ENCODE data around the gene CRYGN. TPM values are rescaled to one million over a fixed set of nuclear protein-coding genes. Genes with fewer than 3 reads are reported as not detected.

The CRYGN gene
- total RNA-seq, 2 experiments from 2014 or later: 0.34 to 0.50 TPM

DNA sequence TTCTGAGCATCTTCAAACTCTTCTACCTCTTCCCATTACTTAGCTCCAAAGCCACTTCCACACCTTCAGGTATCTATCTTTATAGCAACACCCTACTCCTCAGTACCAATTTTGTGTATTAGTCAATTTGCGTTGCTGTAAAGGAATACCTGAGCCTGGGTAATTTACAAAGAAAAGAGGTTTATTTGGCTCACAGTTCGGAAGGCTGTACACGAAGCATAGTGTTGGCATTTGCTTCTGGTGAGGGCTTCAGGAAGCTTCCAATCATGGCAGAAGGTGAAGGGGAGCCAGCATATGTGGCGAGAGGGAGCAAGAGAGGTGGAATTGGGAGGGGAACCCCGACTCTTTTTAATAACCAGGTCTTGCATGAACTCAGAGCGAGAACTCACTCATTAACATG is 17.6 kb upstream of the CRYGN start:
- H3K4me1 Mint-ChIP-seq (ENCODE audit: low read depth): peaks cover 10% of the 10 kb centered on the region
- POLR2A ChIA-PET: no interaction called here

DNA sequence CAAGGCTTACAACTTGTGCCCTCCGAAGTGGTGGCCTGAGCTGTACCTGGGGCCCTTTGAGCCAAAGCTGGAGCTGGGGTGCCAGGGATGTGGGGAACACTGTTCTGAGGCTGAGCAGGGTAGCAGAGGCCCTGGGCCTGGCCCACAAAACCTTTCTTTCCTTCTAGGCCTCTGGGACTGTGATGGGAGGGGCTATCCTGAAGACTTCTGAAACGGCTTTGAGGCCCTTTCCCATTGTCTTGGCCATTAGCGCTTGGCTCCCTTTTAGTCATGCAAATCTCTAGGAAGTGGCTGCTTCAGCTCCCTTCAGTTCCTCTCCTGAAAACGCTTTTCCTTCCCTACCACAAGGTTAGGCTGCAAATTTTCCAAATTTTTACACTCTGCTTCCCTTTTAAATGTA is 16.8 kb upstream of the CRYGN start:
- Mint-ChIP-seq H3K27me3 (ENCODE audit: low read depth) (peaks cover 12% of the 10 kb centered on the region), H3K4me1 (ENCODE audit: low read depth) (peaks cover 10% of the 10 kb centered on the region)
- CTCF ChIA-PET: interaction anchor here (1.0 to 2.3 kb wide), 4 partner anchors 8 to 141 kb away, joined by 3 to 10 read pairs (median 4); no protein-coding TSS in a partner anchor

More for the DNA sequence above, 17.6 kb upstream of the CRYGN start:
- H3K4me3 Mint-ChIP-seq: no peak overlapping the region
- ATAC-seq (no peak), DNase-seq (no peak)
- H3K9me3 Mint-ChIP-seq (ENCODE audit: insufficient read depth): peaks cover 8% of the 10 kb centered on the region
- CTCF ChIA-PET: interaction anchor here (1.0 to 2.3 kb wide), 4 partner anchors 9 to 142 kb away, joined by 3 to 10 read pairs (median 4); no protein-coding TSS in a partner anchor
- no peak overlapping the region for H3K27ac Mint-ChIP-seq
- H3K36me3 Mint-ChIP-seq (ENCODE audit: low read depth): peaks cover 6% of the 10 kb centered on the region
- H3K27me3 Mint-ChIP-seq (ENCODE audit: low read depth): peaks cover 12% of the 10 kb centered on the region

DNA sequence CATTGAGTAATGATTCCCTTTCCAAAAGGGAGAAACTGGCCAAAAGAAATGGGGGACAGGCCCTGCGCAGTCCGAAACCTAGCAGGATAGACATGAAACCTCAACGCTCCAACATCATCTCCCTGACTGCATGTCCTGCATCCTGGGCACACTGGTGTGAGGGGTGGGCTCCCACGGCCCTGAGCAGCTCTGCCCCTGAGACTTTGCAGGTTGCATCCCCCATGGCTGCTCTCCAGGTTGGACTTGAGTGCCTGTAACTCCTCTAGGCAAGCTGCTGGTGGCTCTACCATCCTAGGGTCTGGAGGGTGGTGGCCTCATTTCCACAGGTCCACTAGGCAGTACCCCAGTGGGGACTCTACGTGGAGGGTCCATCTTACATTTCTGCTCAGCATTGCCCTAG is 16.3 kb upstream of the CRYGN start:
- ATAC-seq (no peak), DNase-seq (no peak)
- H3K36me3 Mint-ChIP-seq (ENCODE audit: low read depth): no peaks in the 10 kb centered on the region
- no peak overlapping the region for H3K4me3 Mint-ChIP-seq
- CTCF ChIA-PET: interaction anchor here (1.0 to 2.3 kb wide), 4 partner anchors 8 to 141 kb away, joined by 3 to 10 read pairs (median 4); no protein-coding TSS in a partner anchor
- H3K4me1 Mint-ChIP-seq (ENCODE audit: low read depth): peaks cover 10% of the 10 kb centered on the region
- POLR2A ChIA-PET: no interaction called here
- no peak overlapping the region for H3K27ac Mint-ChIP-seq
- no peaks in the 10 kb centered on the region for H3K9me3 Mint-ChIP-seq (ENCODE audit: insufficient read depth)
- peaks cover 12% of the 10 kb centered on the region for H3K27me3 Mint-ChIP-seq (ENCODE audit: low read depth)

More for the DNA sequence above, 16.8 kb upstream of the CRYGN start:
- H3K9me3 Mint-ChIP-seq (ENCODE audit: insufficient read depth): peaks cover under 1% of the 10 kb centered on the region
- ATAC-seq: no peak
- no peaks in the 10 kb centered on the region for H3K36me3 Mint-ChIP-seq (ENCODE audit: low read depth)
- POLR2A ChIA-PET: no interaction called here
- DNase-seq: no peak
- H3K27ac Mint-ChIP-seq: no peak overlapping the region
- H3K4me3 Mint-ChIP-seq: no peak overlapping the region

DNA sequence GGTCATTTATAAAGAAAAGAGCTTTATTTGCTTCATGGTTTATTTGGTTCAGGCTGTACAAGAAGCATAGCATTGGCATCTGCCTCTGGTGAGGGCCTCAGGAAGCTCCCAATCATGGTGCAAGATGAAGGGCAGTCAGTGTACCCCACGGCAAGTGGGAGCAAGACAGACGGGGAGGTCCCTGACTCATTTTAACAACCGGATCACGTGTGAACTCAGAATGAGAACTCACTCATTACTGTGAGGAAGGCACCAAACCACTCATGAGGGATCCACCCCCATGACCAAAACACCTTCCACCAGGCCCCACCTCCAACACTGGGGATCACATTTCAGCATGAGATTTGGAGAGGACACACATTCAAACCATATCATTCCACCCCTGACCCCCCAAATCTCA is 15.7 kb upstream of the CRYGN start:
- CTCF ChIA-PET: no interaction called here
- peaks cover 10% of the 10 kb centered on the region for H3K4me1 Mint-ChIP-seq (ENCODE audit: low read depth)
- ATAC-seq: no peak

DNA sequence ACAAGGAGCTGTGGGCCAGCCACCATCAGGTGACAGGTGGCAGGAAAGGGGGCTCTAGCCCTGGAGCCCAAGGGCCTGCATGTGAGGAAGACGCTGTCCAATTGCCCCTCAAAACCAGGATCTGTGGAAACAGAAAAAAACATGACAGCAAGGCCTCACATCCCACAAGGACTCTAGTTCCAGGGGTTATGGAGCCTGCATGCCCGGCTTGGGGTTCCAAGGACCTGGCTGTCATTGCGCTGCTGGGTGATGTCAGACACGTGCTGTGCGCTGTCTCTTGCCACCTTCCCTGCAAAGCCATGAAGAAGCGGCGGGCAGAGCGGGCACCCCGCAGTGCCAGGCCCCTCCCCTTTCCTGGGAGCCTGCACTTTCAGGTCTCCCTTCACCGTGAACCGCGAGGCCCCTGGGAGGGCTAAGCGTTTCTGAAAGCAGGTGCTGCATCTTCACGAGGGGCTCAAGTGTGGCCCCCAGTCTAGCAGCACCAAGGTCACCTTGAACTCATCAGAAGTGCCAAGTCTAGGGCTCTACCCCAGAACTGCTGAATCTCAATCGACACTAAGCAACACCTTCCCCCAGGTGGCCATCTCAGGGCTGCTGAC is 15.1 kb upstream of the CRYGN start:
- ChIA-PET POLR2A (no interaction called here), CTCF (no interaction called here)
- DNase-seq: no peak
- peaks cover 9% of the 10 kb centered on the region for H3K27me3 Mint-ChIP-seq (ENCODE audit: low read depth)
- no peaks in the 10 kb centered on the region for H3K9me3 Mint-ChIP-seq (ENCODE audit: insufficient read depth)
- ATAC-seq: no peak
- H3K4me3 Mint-ChIP-seq: no peak overlapping the region
- no peaks in the 10 kb centered on the region for H3K36me3 Mint-ChIP-seq (ENCODE audit: low read depth)
- peaks cover 10% of the 10 kb centered on the region for H3K4me1 Mint-ChIP-seq (ENCODE audit: low read depth)
- no peak overlapping the region for H3K27ac Mint-ChIP-seq

More for the DNA sequence above, 15.7 kb upstream of the CRYGN start:
- peaks cover 13% of the 10 kb centered on the region for H3K27me3 Mint-ChIP-seq (ENCODE audit: low read depth)
- H3K27ac Mint-ChIP-seq: no peak overlapping the region
- POLR2A ChIA-PET: no interaction called here
- no peaks in the 10 kb centered on the region for H3K36me3 Mint-ChIP-seq (ENCODE audit: low read depth)
- no peak overlapping the region for H3K4me3 Mint-ChIP-seq
- H3K9me3 Mint-ChIP-seq (ENCODE audit: insufficient read depth): no peaks in the 10 kb centered on the region
- no peak for DNase-seq

DNA sequence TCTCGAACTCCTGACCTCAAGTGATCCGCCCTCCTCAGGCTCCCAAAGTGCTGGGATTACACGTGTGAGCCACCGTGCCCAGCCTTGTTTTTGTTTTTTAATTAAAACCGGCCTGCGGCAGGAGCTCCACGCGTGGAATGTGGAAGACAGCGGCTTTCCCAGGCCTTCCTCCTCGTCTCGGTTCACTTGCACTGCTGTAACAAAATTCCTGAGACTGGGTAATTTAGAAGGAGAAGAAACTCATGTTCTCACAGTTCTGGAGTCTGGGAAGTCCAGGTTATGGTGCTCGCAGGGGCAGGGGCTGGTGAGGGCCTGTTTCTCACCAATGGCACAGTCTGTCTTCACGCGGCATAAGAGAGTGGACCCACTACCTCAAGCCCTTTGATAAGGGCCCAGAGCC is 14.4 kb upstream of the CRYGN start:
- DNase-seq: no peak
- ATAC-seq: no peak
- Mint-ChIP-seq H3K4me3 (no peak overlapping the region), H3K4me1 (ENCODE audit: low read depth) (peaks cover 15% of the 10 kb centered on the region), H3K27me3 (ENCODE audit: low read depth) (peaks cover 11% of the 10 kb centered on the region), H3K36me3 (ENCODE audit: low read depth) (no peaks in the 10 kb centered on the region), H3K9me3 (ENCODE audit: insufficient read depth) (no peaks in the 10 kb centered on the region), H3K27ac (no peak overlapping the region)
- ChIA-PET CTCF (interaction anchor here (1.4 kb wide), 1 partner anchor 104 kb away, joined by 4 read pairs; no protein-coding TSS in a partner anchor), POLR2A (no interaction called here)

DNA sequence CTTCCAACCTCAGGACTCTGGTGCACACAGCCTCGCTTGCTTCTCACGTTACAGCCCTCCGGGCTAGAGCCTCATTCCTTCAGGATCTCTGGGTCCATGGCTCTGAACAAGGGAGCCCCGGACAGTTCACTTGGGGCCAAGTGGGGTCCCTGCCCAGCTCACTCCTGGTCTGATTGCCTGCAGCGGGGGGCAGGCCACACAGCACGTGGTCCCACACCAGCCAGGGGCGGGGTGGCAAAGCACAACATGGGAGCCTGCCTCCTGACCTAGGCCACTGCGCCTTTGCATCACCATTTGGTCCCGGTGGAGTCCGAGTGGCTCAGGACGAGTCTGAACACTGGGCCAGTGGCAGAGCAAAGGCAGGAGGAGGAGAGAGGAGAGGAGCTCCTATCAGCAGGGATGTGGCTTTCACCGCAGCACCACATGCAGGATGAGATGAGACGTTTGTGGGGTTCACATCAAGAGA is 13.4 kb upstream of the CRYGN start:
- Mint-ChIP-seq H3K27ac (no peak overlapping the region), H3K9me3 (ENCODE audit: insufficient read depth) (no peaks in the 10 kb centered on the region), H3K4me3 (no peak overlapping the region), H3K27me3 (ENCODE audit: low read depth) (peaks cover 11% of the 10 kb centered on the region), H3K4me1 (ENCODE audit: low read depth) (peaks cover 17% of the 10 kb centered on the region), H3K36me3 (ENCODE audit: low read depth) (no peaks in the 10 kb centered on the region)
- CTCF ChIA-PET: interaction anchor here (1.4 kb wide), 1 partner anchor 103 kb away, joined by 4 read pairs; no protein-coding TSS in a partner anchor
- POLR2A ChIA-PET: no interaction called here
- DNase-seq (peak; percentile 52), ATAC-seq (no peak)

DNA sequence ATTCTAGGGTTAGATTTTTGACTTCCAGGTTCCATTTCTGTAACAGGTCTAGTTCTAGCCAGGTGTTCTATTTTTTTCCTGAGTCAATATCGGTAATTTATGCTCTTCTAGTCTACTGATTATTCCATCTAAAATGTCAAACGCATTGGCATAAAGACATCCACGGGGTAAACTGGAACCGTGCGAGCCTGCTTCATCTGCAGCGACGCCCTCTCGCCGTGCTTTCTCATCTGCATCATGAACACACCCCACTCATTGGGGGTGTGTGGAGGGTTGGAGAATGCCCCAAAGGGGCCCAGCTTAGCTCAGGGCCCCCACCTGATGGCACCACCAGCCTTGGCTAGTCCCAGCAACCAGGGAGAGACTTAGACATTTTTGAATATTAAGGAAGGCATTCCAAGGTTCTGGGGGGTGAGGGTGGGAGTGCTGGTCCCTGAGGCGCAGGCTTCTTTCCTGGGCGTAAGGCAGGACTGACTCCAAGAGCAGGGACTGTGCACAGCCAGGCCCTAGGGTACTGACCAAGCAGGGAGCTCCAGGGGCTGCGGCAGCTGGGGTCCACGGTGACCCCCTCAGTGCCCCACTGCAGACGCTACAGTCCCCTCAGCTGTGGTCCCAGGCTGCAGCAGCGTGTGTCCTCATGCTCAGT is 12.9 kb upstream of the CRYGN start:
- Mint-ChIP-seq H3K4me3 (no peak overlapping the region), H3K9me3 (ENCODE audit: insufficient read depth) (no peaks in the 10 kb centered on the region), H3K27ac (no peak overlapping the region), H3K4me1 (ENCODE audit: low read depth) (peaks cover 17% of the 10 kb centered on the region), H3K27me3 (ENCODE audit: low read depth) (peaks cover 10% of the 10 kb centered on the region), H3K36me3 (ENCODE audit: low read depth) (no peaks in the 10 kb centered on the region)
- CTCF ChIA-PET: interaction anchor here (1.2 to 6.1 kb wide), 3 partner anchors 85 to 307 kb away, joined by 3 to 193 read pairs (median 4); no protein-coding TSS in a partner anchor
- ATAC-seq (no peak), DNase-seq (no peak)
- POLR2A ChIA-PET: no interaction called here

DNA sequence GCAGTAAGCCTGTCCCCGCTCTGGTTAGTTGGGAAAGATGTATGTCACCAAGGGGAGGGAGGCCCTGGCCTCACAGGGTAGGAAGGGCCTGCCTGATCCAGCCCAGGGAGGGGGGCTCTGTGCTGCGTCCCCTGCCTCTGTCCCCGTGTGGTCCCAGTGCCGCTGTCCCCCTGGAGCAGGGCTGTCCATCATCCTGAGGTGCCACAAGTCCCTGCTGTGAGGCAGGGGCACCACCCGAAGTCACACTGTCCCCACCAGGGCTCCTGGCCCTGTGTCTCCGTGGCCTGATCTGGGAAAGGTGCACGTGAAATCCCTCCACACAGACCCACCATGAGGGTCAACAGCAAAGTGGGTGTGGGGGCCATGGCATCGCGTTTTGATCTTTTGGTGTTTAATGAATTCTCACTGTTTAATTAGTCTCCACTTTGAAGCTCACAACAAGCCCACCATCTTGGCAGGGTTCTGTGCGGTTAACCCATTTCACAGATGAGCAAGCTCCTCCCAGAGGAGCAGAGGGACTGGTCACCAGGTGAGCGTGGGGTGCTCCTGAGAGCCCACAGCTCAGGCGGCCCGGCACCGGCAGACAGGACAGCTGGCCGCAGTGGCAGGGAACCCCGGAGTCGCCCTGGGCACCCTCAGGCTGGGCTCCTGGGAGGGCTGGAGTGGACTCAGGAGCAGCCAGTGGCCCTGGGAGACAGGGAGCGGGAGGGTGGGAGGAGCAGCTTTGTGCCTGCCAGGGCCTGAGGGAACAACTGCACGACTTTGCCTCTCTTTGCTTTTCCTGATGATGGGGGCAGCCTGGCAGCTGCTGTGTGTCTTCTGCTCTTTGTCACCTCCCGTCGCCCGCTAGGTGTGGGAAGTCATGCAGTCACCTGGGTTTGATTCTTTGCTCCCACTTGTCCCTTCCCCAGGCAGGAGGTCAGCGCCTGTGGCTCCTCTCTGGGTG is 12.0 kb upstream of the CRYGN start:
- no peaks in the 10 kb centered on the region for H3K9me3 Mint-ChIP-seq (ENCODE audit: insufficient read depth)
- no peak overlapping the region for H3K4me3 Mint-ChIP-seq
- H3K4me1 Mint-ChIP-seq (ENCODE audit: low read depth): peaks cover 13% of the 10 kb centered on the region
- POLR2A ChIA-PET: no interaction called here
- H3K36me3 Mint-ChIP-seq (ENCODE audit: low read depth): no peaks in the 10 kb centered on the region
- ATAC-seq (no peak), DNase-seq (no peak)
- CTCF ChIA-PET: interaction anchor here (1.2 to 6.1 kb wide), 3 partner anchors 84 to 308 kb away, joined by 3 to 193 read pairs (median 6); no protein-coding TSS in a partner anchor
- peaks cover 6% of the 10 kb centered on the region for H3K27me3 Mint-ChIP-seq (ENCODE audit: low read depth)
- no peak overlapping the region for H3K27ac Mint-ChIP-seq

DNA sequence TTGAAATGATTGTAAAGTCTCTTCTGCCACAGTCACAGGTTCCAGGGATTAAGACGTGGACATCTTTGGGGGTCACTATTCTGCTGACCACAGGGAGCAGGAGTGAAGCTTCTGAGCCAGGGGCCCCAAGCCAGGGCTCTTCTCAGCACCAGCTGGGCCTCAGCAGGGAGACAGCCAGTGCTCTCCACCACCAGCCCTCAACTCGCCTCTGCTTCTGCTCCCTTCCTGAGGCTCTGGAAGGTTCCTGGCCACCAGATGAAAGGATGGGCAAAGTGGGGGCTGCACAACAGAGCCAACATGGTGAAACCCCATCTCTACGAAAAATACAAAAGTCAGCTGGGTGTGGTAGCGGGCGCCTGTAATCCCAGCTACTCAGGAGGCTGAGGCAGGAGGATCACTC is 11.2 kb upstream of the CRYGN start:
- Mint-ChIP-seq H3K27ac (no peak overlapping the region), H3K4me3 (no peak overlapping the region), H3K9me3 (ENCODE audit: insufficient read depth) (no peaks in the 10 kb centered on the region), H3K27me3 (ENCODE audit: low read depth) (peaks cover 6% of the 10 kb centered on the region), H3K4me1 (ENCODE audit: low read depth) (peaks cover 13% of the 10 kb centered on the region), H3K36me3 (ENCODE audit: low read depth) (no peaks in the 10 kb centered on the region)
- ChIA-PET CTCF (interaction anchor here (1.4 to 6.1 kb wide), 3 partner anchors 84 to 136 kb away, joined by 6 to 193 read pairs (median 90); no protein-coding TSS in a partner anchor), POLR2A (no interaction called here)
- DNase-seq (no peak), ATAC-seq (no peak)

DNA sequence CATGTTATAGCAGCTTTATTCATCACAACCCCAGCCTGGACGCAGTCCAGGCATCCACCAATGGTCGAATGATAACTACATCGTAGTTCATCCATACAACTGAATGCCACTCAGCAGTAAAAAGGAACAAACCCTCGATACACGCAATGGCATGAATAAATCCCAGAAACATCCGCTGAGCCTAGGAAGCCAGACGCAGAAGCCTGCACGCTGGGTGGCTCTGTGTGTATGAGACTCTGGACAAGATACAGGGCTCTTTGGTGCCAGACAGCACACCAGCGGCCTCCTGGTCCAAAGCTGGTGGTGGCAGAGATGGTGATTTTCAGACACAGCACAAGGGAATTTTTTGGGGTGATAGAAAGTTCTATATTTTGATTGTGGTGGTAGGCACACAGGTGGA is 10.0 kb upstream of the CRYGN start:
- Mint-ChIP-seq H3K27me3 (ENCODE audit: low read depth) (peaks cover 6% of the 10 kb centered on the region), H3K4me1 (ENCODE audit: low read depth) (peaks cover 13% of the 10 kb centered on the region), H3K27ac (no peak overlapping the region), H3K36me3 (ENCODE audit: low read depth) (no peaks in the 10 kb centered on the region), H3K9me3 (ENCODE audit: insufficient read depth) (no peaks in the 10 kb centered on the region), H3K4me3 (no peak overlapping the region)
- ATAC-seq: no peak
- no peak for DNase-seq
- POLR2A ChIA-PET: interaction anchor here (2.5 kb wide), 1 partner anchor 81 kb away, joined by 9 read pairs; no protein-coding TSS in a partner anchor
- CTCF ChIA-PET: interaction anchor here (1.1 to 6.1 kb wide), 16 partner anchors 12 to 170 kb away, joined by 3 to 193 read pairs (median 13); partner anchors contain the start of gene CRYGN
